Vagina (tissue), 2 donors: ENCODE data around the gene EXOC8.

Experiments used
- CTCF ChIP-seq, 3 experiments: fragments of 450-650 bp in 2 of 3; fragments of 200-600 bp in 1 of 3; sonication (generic) in 1 of 3; IDR thresholded peaks; one replicate each; pipeline ENCODE4 v1.5.1; 2017 to 2019; ENCODE audit warnings: antibody characterized with exemption in 3 of 3, mild to moderate bottlenecking in 2 of 3, moderate library complexity in 2 of 3
- POLR2A ChIP-seq, 2 donors: fragments of 450-650 bp; IDR thresholded peaks; one replicate each; pipeline ENCODE4 v1.6.1; 2017; ENCODE audit warnings: antibody characterized with exemption in 2 of 2, mild to moderate bottlenecking in 2 of 2, moderate library complexity in 2 of 2
- POLR2AphosphoS5 ChIP-seq, 2 donors: sonication (generic); formaldehyde crosslinking; IDR thresholded peaks; one replicate each; pipeline ENCODE4 v1.9.0; 2017; ENCODE audit warnings: antibody characterized with exemption in 2 of 2, mild to moderate bottlenecking in 2 of 2, low read depth in 1 of 2; ENCODE audit not compliant: insufficient read depth in 1 of 2

DNA sequence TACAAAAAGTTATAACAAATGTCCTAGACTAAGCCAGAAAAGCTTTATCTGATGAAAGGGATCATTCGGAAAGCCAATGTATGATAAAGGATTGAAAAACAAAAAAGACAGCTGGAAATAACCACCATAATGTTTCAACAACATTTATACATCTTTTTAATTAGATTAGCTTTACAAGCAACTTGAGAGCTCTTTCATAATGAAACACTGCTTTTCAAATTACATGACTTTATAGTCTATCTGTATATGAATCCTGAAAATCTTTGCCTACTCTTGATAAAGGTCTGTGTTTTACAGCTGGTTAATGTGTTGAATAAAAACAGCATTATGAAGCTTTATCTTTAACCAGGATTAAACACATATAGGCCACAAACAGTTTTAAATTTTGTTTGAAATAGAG, 26.0 kb upstream of the EXOC8 start:
- no peak for TF ChIP-seq CTCF (IDR thresholded peaks at IDR 0.05)
- TF ChIP-seq POLR2AphosphoS5 (IDR thresholded peaks at IDR 0.05; ENCODE audit: insufficient read depth in 1 of 2, low read depth in 1 of 2) = no peak
- TF ChIP-seq POLR2A (IDR thresholded peaks at IDR 0.05) = no peak
